Hepatocyte (in vitro differentiated cells): ENCODE data around the gene ALK. TPM values are rescaled to one million over a fixed set of nuclear protein-coding genes. Genes with fewer than 3 reads are reported as not detected.
A peak's percentile ranks its signal among the peaks of the same experiment; 100 is the strongest.

ENCODE experiments used
- DNase-seq: peaks from one replicate; pipeline ENCODE4 v3.0.0-alpha.2; 2016; ENCODE audit warnings: low spot score
- H2AFZ ChIP-seq: fragments of 200-600 bp; sonication (generic); 2 replicates; pipeline ENCODE4 v1.6.0; 2016; ENCODE audit warnings: antibody characterized with exemption, mild to moderate bottlenecking
- H3K27ac ChIP-seq: fragments of 200-600 bp; sonication (generic); 2 replicates; pipeline ENCODE4 v1.5.1; 2016; ENCODE audit warnings: mild to moderate bottlenecking
- H3K27me3 ChIP-seq: fragments of 200-600 bp; sonication (generic); 2 replicates; pipeline ENCODE4 v1.6.1; 2016
- H3K36me3 ChIP-seq: fragments of 200-600 bp; sonication (generic); replicated peaks from 2 replicates; pipeline ENCODE4 v1.5.1; 2016; ENCODE audit warnings: low read depth; ENCODE audit not compliant: insufficient read depth
- H3K4me1 ChIP-seq: fragments of 200-600 bp; sonication (generic); 2 replicates; pipeline ENCODE4 v1.5.1; 2016; ENCODE audit warnings: mild to moderate bottlenecking, moderate library complexity; ENCODE audit not compliant: insufficient read depth
- H3K4me2 ChIP-seq: fragments of 200-600 bp; sonication (generic); 2 replicates; pipeline ENCODE4 v1.6.0; 2016
- H3K4me3 ChIP-seq: fragments of 200-600 bp; sonication (generic); 2 replicates; pipeline ENCODE4 v1.5.1; 2016; ENCODE audit warnings: mild to moderate bottlenecking
- H3K79me2 ChIP-seq: fragments of 200-600 bp; sonication (generic); 2 replicates; pipeline ENCODE4 v1.6.0; 2017; ENCODE audit warnings: mild to moderate bottlenecking
- H3K9me2 ChIP-seq: fragments of 200-600 bp; sonication (generic); replicated peaks from 2 replicates; pipeline ENCODE4 v1.6.0; 2017; ENCODE audit warnings: mild to moderate bottlenecking; ENCODE audit not compliant: insufficient read depth
- H3K9me3 ChIP-seq: fragments of 200-600 bp; sonication (generic); 2 replicates; pipeline ENCODE4 v1.5.1; 2016; ENCODE audit warnings: low read depth, mild to moderate bottlenecking
- H4K20me1 ChIP-seq: fragments of 200-600 bp; sonication (generic); 2 replicates; pipeline ENCODE4 v1.6.0; 2016; ENCODE audit warnings: mild to moderate bottlenecking; ENCODE audit not compliant: insufficient read depth, poor library complexity, severe bottlenecking
- EZH2 ChIP-seq: fragments of 200-600 bp; sonication (generic); IDR thresholded peaks from 2 replicates; pipeline ENCODE4 v1.6.1; 2016; ENCODE audit warnings: antibody characterized with exemption, mild to moderate bottlenecking, borderline replicate concordance
- EZH2phosphoT487 ChIP-seq: fragments of 200-600 bp; sonication (generic); IDR thresholded peaks from one replicate; pipeline ENCODE4 v1.6.1; 2018; ENCODE audit warnings: antibody characterized with exemption, mild to moderate bottlenecking, low read depth, moderate library complexity; ENCODE audit not compliant: unreplicated experiment, severe bottlenecking
- WGBS: methylation state at CpG from one replicate; pipeline ENCODE4 v1.1.6; 2016; ENCODE audit warnings: low lambda C conversion rate; ENCODE audit errors: missing lambda C conversion rate; 5-methylcytosine and 5-hydroxymethylcytosine counted together
- polyA plus RNA-seq: library from polyadenylated mRNA; unstranded; fragments of >200 nt; fragmentation: Nextera tagmentation; extraction: Ambion mirVana; gene quantifications from 2 replicates; pipeline ENCODE4 v1.2.1, GENCODE V29; 2016
- total RNA-seq: library from RNA; depleted of rRNA; stranded (reverse); fragments of >200 nt; gene quantifications from 2 replicates; pipeline ENCODE4 v1.2.3, GENCODE V29; 2014
- TF ChIP-seq, protein P1 (sequence below): fragments of 200-600 bp; sonication (generic); IDR thresholded peaks from 2 replicates; pipeline ENCODE4 v1.5.1; 2016; ENCODE audit warnings: antibody characterized with exemption, mild to moderate bottlenecking; ENCODE audit not compliant: poor library complexity

Gene ALK
- total and polyA plus RNA-seq, 2 experiments from 2014 or later, result 0.16 to 0.27 TPM

- Histone ChIP-seq H3K27ac (no peak overlapping the region), H4K20me1 (no peaks in the 10 kb centered on the region), H3K4me2 (no peak overlapping the region), H3K4me3 (no peak overlapping the region), H3K36me3 (no peaks in the 10 kb centered on the region), H2AFZ (no peak overlapping the region), H3K79me2 (no peaks in the 10 kb centered on the region), H3K9me2 (no peaks in the 10 kb centered on the region), H3K9me3 (no peaks in the 10 kb centered on the region), H3K27me3 (no peaks in the 10 kb centered on the region), H3K4me1 (peaks cover 5% of the 10 kb centered on the region)
- 77% methylated on average over 4 of the region's 4 CpGs for WGBS
- no peak for DNase-seq
- TF ChIP-seq EZH2phosphoT487, result no peak
- TF ChIP-seq, protein P1, sequence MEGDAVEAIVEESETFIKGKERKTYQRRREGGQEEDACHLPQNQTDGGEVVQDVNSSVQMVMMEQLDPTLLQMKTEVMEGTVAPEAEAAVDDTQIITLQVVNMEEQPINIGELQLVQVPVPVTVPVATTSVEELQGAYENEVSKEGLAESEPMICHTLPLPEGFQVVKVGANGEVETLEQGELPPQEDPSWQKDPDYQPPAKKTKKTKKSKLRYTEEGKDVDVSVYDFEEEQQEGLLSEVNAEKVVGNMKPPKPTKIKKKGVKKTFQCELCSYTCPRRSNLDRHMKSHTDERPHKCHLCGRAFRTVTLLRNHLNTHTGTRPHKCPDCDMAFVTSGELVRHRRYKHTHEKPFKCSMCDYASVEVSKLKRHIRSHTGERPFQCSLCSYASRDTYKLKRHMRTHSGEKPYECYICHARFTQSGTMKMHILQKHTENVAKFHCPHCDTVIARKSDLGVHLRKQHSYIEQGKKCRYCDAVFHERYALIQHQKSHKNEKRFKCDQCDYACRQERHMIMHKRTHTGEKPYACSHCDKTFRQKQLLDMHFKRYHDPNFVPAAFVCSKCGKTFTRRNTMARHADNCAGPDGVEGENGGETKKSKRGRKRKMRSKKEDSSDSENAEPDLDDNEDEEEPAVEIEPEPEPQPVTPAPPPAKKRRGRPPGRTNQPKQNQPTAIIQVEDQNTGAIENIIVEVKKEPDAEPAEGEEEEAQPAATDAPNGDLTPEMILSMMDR, result no peak
- no peak for TF ChIP-seq EZH2
Measured at GRCh38 chr2:29816651-29817050, 104.7 kb downstream of the ALK start.

GRCh38 chr2:29811378-29811777 lies 110.0 kb downstream of the ALK start:
- H2AFZ ChIP-seq, result no peak overlapping the region
- no peak overlapping the region for H3K4me3 ChIP-seq
- H3K9me3 ChIP-seq, result no peaks in the 10 kb centered on the region
- peak; percentile 51 for DNase-seq
- H3K27ac ChIP-seq, result peak overlapping the region; percentile 64
- TF ChIP-seq, protein P1, result no peak
- TF ChIP-seq EZH2phosphoT487 (no peak), EZH2 (no peak)
- peaks cover 6% of the 10 kb centered on the region for H3K4me1 ChIP-seq
- H3K9me2 ChIP-seq, result no peaks in the 10 kb centered on the region
- no peaks in the 10 kb centered on the region for H3K79me2 ChIP-seq
- H4K20me1 ChIP-seq, result no peaks in the 10 kb centered on the region
- no peak overlapping the region for H3K4me2 ChIP-seq
- WGBS, result 19% methylated on average over 1 of the region's 1 CpG
- H3K36me3 ChIP-seq, result no peaks in the 10 kb centered on the region
- H3K27me3 ChIP-seq, result no peaks in the 10 kb centered on the region

GRCh38 chr2:29810956-29811355 lies 110.4 kb downstream of the ALK start:
- Histone ChIP-seq H4K20me1 (no peaks in the 10 kb centered on the region), H2AFZ (no peak overlapping the region), H3K79me2 (no peaks in the 10 kb centered on the region), H3K4me1 (peaks cover 6% of the 10 kb centered on the region), H3K27me3 (no peaks in the 10 kb centered on the region), H3K4me2 (no peak overlapping the region), H3K9me2 (no peaks in the 10 kb centered on the region), H3K36me3 (no peaks in the 10 kb centered on the region), H3K9me3 (no peaks in the 10 kb centered on the region), H3K4me3 (no peak overlapping the region), H3K27ac (peak overlapping the region; percentile 64)
- peak; percentile 56 for DNase-seq
- TF ChIP-seq EZH2phosphoT487, result no peak
- TF ChIP-seq EZH2, result no peak
- TF ChIP-seq, protein P1, result no peak
- WGBS, result 31% methylated on average over 5 of the region's 5 CpGs

- Histone ChIP-seq H3K27me3 (no peaks in the 10 kb centered on the region), H2AFZ (no peak overlapping the region), H3K79me2 (no peaks in the 10 kb centered on the region), H3K4me1 (peaks cover 6% of the 10 kb centered on the region), H3K27ac (no peak overlapping the region), H3K4me2 (no peak overlapping the region), H4K20me1 (no peaks in the 10 kb centered on the region), H3K9me3 (no peaks in the 10 kb centered on the region), H3K9me2 (no peaks in the 10 kb centered on the region), H3K4me3 (no peak overlapping the region), H3K36me3 (no peaks in the 10 kb centered on the region)
- TF ChIP-seq, protein P1, result no peak
- no peak for TF ChIP-seq EZH2
- no peak for TF ChIP-seq EZH2phosphoT487
- 55% methylated on average over 4 of the region's 4 CpGs for WGBS
- DNase-seq, result no peak
Measured at GRCh38 chr2:29808321-29808720, 113.1 kb downstream of the ALK start.
